Measurements from ENCODE around the gene ELP2.
"Not testable (repeated sequence)": the region's sequence is repeated elsewhere in the genome, so short reads cannot be mapped to it uniquely, and the experiment has no call there.

The ELP2 gene

GRCh38 chr18:36188916-36189315 lies 59.2 kb downstream of the ELP2 start:
- DNase-seq = no peak

- DNase-seq = no peak
Observed at GRCh38 chr18:36189486-36189885, 59.8 kb downstream of the ELP2 start.

- no peak for DNase-seq
Observed at GRCh38 chr18:36191286-36191685, 61.6 kb downstream of the ELP2 start.

- DNase-seq = no peak
Observed at GRCh38 chr18:36191711-36192110, 62.0 kb downstream of the ELP2 start.

- DNase-seq = no peak
Observed at GRCh38 chr18:36194600-36195315, 65.1 kb downstream of the ELP2 start.

- no peak for DNase-seq
Observed at GRCh38 chr18:36195427-36196122, 65.9 kb downstream of the ELP2 start.

GRCh38 chr18:36196238-36196995 lies 66.7 kb downstream of the ELP2 start:
- DNase-seq = no peak

GRCh38 chr18:36197511-36198166 lies 67.9 kb downstream of the ELP2 start:
- DNase-seq = no peak

- DNase-seq = no peak
Observed at GRCh38 chr18:36199691-36200295, 70.1 kb downstream of the ELP2 start.

GRCh38 chr18:36200354-36200771 lies 70.7 kb downstream of the ELP2 start:
- no peak for DNase-seq

- no peak for DNase-seq
Observed at GRCh38 chr18:36201765-36202164, 72.1 kb downstream of the ELP2 start.

GRCh38 chr18:36203360-36203895 lies 73.7 kb downstream of the ELP2 start:
- DNase-seq = no peak

- no peak for DNase-seq
Observed at GRCh38 chr18:36205166-36205565, 75.5 kb downstream of the ELP2 start.

GRCh38 chr18:36207303-36207702 lies 77.6 kb downstream of the ELP2 start:
- no peak for DNase-seq

- DNase-seq = not testable (repeated sequence)
Observed at GRCh38 chr18:36207969-36208368, 78.3 kb downstream of the ELP2 start.

- DNase-seq = no peak
Observed at GRCh38 chr18:36211612-36212065, 81.9 kb downstream of the ELP2 start.

GRCh38 chr18:36212301-36213171 lies 82.8 kb downstream of the ELP2 start:
- peak in 1 of 51 donors; percentile 3 for DNase-seq

GRCh38 chr18:36214811-36215210 lies 85.1 kb downstream of the ELP2 start:
- DNase-seq = no peak

GRCh38 chr18:36215577-36215976 lies 85.9 kb downstream of the ELP2 start:
- DNase-seq = no peak

- DNase-seq = no peak
Observed at GRCh38 chr18:36217348-36217747, 87.6 kb downstream of the ELP2 start.
